ENCODE results near the gene TRUB2. TPM values are rescaled to one million over a fixed set of nuclear protein-coding genes. Genes with fewer than 3 reads are reported as not detected.

TRUB2 gene
- total RNA-seq (10 to 100 TPM in 2 of 5 donors, 1 to 10 TPM in 3; 4.9 to 15.9 (median 7.6) TPM), polyA plus RNA-seq (10 to 100 TPM; 11.9 to 15.6 (median 15.3) TPM)
- long read RNA-seq, donor 1, full-length matches to known transcripts: 7 of 7 reads
- long read RNA-seq, donor 1, partial matches to known transcripts: 0 of 7 reads
- long read RNA-seq, donor 1, other reads (novel, unspliced or antisense): 0 of 7 reads
- long read RNA-seq, donor 2, full-length matches to known transcripts: 9 of 74 reads
- long read RNA-seq, donor 2, partial matches to known transcripts: 65 of 74 reads
- long read RNA-seq, donor 2, other reads (novel, unspliced or antisense): 0 of 74 reads
- long read RNA-seq, donor 3, full-length matches to known transcripts: 6 of 6 reads
- long read RNA-seq, donor 3, partial matches to known transcripts: 0 of 6 reads
- long read RNA-seq, donor 3, other reads (novel, unspliced or antisense): 0 of 6 reads
- long read RNA-seq, donor 4, full-length matches to known transcripts: 1 of 1 reads
- long read RNA-seq, donor 4, partial matches to known transcripts: 0 of 1 reads
- long read RNA-seq, donor 4, other reads (novel, unspliced or antisense): 0 of 1 reads
- long read RNA-seq, donor 5, full-length matches to known transcripts: 8 of 8 reads
- long read RNA-seq, donor 5, partial matches to known transcripts: 0 of 8 reads
- long read RNA-seq, donor 5, other reads (novel, unspliced or antisense): 0 of 8 reads
- long read RNA-seq, donor 6, full-length matches to known transcripts: 15 of 154 reads
- long read RNA-seq, donor 6, partial matches to known transcripts: 54 of 154 reads
- long read RNA-seq, donor 6, other reads (novel, unspliced or antisense): 85 of 154 reads
- long read RNA-seq, donor 7, full-length matches to known transcripts: 9 of 9 reads
- long read RNA-seq, donor 7, partial matches to known transcripts: 0 of 9 reads
- long read RNA-seq, donor 7, other reads (novel, unspliced or antisense): 0 of 9 reads
- long read RNA-seq, donor 8, full-length matches to known transcripts: 10 of 42 reads
- long read RNA-seq, donor 8, partial matches to known transcripts: 5 of 42 reads
- long read RNA-seq, donor 8, other reads (novel, unspliced or antisense): 27 of 42 reads
- long read RNA-seq, donor 9, full-length matches to known transcripts: 4 of 91 reads
- long read RNA-seq, donor 9, partial matches to known transcripts: 74 of 91 reads
- long read RNA-seq, donor 9, other reads (novel, unspliced or antisense): 13 of 91 reads
- long read RNA-seq, donor 10, full-length matches to known transcripts: 3 of 3 reads
- long read RNA-seq, donor 10, partial matches to known transcripts: 0 of 3 reads
- long read RNA-seq, donor 10, other reads (novel, unspliced or antisense): 0 of 3 reads

DNA sequence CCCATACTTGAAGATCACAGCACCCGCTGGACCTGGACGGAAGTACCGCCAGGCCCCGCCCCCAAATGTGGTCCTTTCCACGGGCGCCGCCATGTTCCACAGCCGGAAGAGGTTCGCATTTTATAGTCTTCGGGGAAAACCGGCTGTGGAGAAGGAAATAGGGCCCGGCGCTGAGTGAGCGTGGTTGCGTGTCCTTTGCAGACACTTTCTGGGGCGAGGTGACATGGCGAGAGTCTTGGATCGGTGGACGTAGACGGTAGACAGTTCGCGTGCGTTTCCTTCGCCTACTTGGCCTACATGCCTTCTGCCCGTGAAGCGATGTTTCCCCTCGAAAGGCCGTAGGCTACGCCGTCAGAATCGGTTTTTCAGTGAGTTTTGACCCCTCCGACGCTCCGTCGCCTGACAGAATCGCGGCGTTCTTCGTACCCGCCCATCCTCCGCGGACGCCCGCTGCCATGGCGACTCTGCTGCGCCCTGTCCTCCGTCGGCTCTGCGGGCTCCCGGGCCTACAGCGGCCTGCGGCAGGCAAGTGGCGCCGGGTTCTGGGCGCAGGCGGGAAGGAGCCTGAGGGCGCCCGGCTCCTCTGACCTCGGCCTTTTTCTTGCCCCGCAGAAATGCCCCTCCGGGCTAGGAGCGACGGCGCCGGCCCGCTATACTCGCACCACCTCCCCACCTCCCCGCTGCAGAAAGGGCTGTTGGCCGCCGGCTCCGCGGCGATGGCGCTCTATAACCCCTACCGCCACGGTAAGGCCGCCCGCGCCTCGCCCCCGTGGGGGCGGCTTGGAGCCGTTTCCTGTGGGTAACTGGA is at the start of gene TRUB2, which contains the start of gene COQ4:
Gene TRUB2 (minus strand): TSS at position 44 of the 808 bp plus-strand sequence. CDS start 39 bp downstream, at position 5.
Gene COQ4 (plus strand): TSS at position 436 of the 808 bp plus-strand sequence. CDS start 20 bp downstream, at position 456.
- DNase-seq: peak; percentile 95 to 98
- peaks cover 19 to 58% (median 50%) of the 10 kb centered on the region in 4 donors for H3K36me3 ChIP-seq
- TF ChIP-seq POLR2AphosphoS5 (IDR thresholded peaks at IDR 0.05): peak; percentile 46 to 66 (median 48)
- TF ChIP-seq, protein P1, sequence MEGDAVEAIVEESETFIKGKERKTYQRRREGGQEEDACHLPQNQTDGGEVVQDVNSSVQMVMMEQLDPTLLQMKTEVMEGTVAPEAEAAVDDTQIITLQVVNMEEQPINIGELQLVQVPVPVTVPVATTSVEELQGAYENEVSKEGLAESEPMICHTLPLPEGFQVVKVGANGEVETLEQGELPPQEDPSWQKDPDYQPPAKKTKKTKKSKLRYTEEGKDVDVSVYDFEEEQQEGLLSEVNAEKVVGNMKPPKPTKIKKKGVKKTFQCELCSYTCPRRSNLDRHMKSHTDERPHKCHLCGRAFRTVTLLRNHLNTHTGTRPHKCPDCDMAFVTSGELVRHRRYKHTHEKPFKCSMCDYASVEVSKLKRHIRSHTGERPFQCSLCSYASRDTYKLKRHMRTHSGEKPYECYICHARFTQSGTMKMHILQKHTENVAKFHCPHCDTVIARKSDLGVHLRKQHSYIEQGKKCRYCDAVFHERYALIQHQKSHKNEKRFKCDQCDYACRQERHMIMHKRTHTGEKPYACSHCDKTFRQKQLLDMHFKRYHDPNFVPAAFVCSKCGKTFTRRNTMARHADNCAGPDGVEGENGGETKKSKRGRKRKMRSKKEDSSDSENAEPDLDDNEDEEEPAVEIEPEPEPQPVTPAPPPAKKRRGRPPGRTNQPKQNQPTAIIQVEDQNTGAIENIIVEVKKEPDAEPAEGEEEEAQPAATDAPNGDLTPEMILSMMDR (IDR thresholded peaks at IDR 0.05): peak in 1 of 7 experiments; percentile 18
- TF ChIP-seq POLR2A (IDR thresholded peaks at IDR 0.05): no peak
- TF ChIP-seq EP300 (IDR thresholded peaks at IDR 0.05): no peak
- H3K9me3 ChIP-seq: no peaks in the 10 kb centered on the region
- peak within 1 kb of the TSS; percentile 78 to 97 (median 92) for H3K4me3 ChIP-seq
- no peaks in the 10 kb centered on the region for H3K27me3 ChIP-seq
- WGBS, 5 donors: 0 to 1% (median 0%) methylated on average over 38 to 83 of the region's 83 CpGs
- intact Hi-C loops (cut with DNase I; ENCODE audit: low total_unique reads): no loop called here
- H3K4me1 ChIP-seq: peaks cover 20 to 38% (median 38%) of the 10 kb centered on the region in 4 donors
- peak within 1 kb of the TSS; percentile 87 to 96 (median 92) for H3K27ac ChIP-seq

DNA sequence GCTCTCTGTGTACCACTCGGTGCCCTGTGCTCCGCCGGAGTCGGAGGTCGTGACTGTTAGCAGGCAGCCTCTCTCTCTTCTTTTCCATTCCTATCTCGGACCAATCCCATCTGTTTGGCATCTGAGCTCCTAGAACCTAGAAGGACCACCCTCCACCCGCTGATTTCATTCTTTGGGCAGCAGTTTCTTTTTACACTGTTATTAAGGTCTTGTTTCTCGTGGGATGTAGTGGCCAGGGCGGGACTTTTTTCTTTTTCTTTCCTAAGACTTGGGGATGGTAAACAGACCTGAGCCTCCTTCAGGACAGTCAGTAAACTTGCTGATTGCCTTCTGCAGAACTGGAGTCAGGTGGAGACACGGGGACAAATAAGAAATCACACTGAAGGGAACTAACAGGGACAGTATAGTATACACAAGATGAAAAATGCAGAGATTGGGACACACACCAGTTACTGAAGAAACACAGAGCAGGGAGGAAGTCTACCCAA is 49.4 kb upstream of the TRUB2 start:
- H3K36me3 ChIP-seq: peaks cover 0 to 33% (median 28%) of the 10 kb centered on the region in 4 donors
- 0 to 1% (median 1%) methylated on average over 10 of the region's 10 CpGs for WGBS, 5 donors
- intact Hi-C loops (cut with DNase I; ENCODE audit: low total_unique reads): loop anchor here (10.0 kb wide), 1 partner anchor 123 kb away; no protein-coding TSS in a partner anchor
- peak overlapping the region; percentile 65 to 92 (median 78) for H3K4me3 ChIP-seq
- TF ChIP-seq, protein P1 (IDR thresholded peaks at IDR 0.05): no peak
- no peak for TF ChIP-seq POLR2A (IDR thresholded peaks at IDR 0.05)
- no peak for TF ChIP-seq EP300 (IDR thresholded peaks at IDR 0.05)
- H3K4me1 ChIP-seq: peaks cover 20 to 42% (median 32%) of the 10 kb centered on the region in 4 donors
- DNase-seq: no peak
- H3K27ac ChIP-seq: peak overlapping the region; percentile 59 to 95 (median 91)
- no peaks in the 10 kb centered on the region for H3K27me3 ChIP-seq
- no peaks in the 10 kb centered on the region for H3K9me3 ChIP-seq

- Histone ChIP-seq H3K9me3 (no peaks in the 10 kb centered on the region), H3K4me3 (peak within 1 kb of the TSS; percentile 65 to 92 (median 78)), H3K27me3 (no peaks in the 10 kb centered on the region), H3K27ac (peak within 1 kb of the TSS; percentile 91 to 95 (median 92)), H3K4me1 (peaks cover 20 to 40% (median 32%) of the 10 kb centered on the region in 4 donors), H3K36me3 (peaks cover 0 to 29% (median 25%) of the 10 kb centered on the region in 4 donors)
- 0 to 1% (median 0%) methylated on average over 16 to 55 of the region's 55 CpGs for WGBS, 5 donors
- DNase-seq: peak; percentile 96 to 99
- intact Hi-C loops (cut with DNase I; ENCODE audit: low total_unique reads): loop anchor here (10.0 kb wide), 1 partner anchor 124 kb away; no protein-coding TSS in a partner anchor
- TF ChIP-seq POLR2A (IDR thresholded peaks at IDR 0.05) (peak in 2 of 4 donors; percentile 86 to 89), POLR2AphosphoS5 (IDR thresholded peaks at IDR 0.05) (peak; percentile 73 to 94 (median 80)), EP300 (IDR thresholded peaks at IDR 0.05) (no peak)
- TF ChIP-seq, protein P1 (IDR thresholded peaks at IDR 0.05): no peak
Measured at GRCh38 chr9:128370752-128371629, 48.7 kb upstream of the TRUB2 start, which contains the start of gene URM1. TSS of gene URM1 (plus strand) at chr9:128371374. CDS start at chr9:128371381, 7 bp downstream.

Data from stomach (tissue), 19 donors.